ENCODE data around the gene C11orf91.

GRCh38 chr11:33664827-33665226 lies 35.8 kb downstream of the C11orf91 start:
- no peak for TF ChIP-seq CTCF (conservative IDR thresholded peaks at IDR 0.05)
- no peak for TF ChIP-seq ZFX (IDR thresholded peaks at IDR 0.05)

Measured in C4-2B (cell line).